A204.1 (cell line): Measurements from ENCODE around the gene NUP107.

Source experiments
- FAIRE-seq: peaks from 2 replicates; lab custom pipeline; 2012; peaks lifted over from hg19 to GRCh38; lab: Jason Lieb, UNC

The NUP107 gene

GRCh38 chr12:68743356-68743755 is 56.6 kb downstream of the NUP107 start:
- no peak for FAIRE-seq

- FAIRE-seq: no peak
Observed at GRCh38 chr12:68745376-68745903, 58.7 kb downstream of the NUP107 start.

- FAIRE-seq: no peak
Observed at GRCh38 chr12:68745904-68746571, 59.3 kb downstream of the NUP107 start, which contains the start of gene SLC35E3. Gene SLC35E3 (plus strand): TSS chr12:68746176. CDS start chr12:68746378, 202 bp downstream.

GRCh38 chr12:68746572-68747180 is 59.9 kb downstream of the NUP107 start:
- no peak for FAIRE-seq

- no peak for FAIRE-seq
Observed at GRCh38 chr12:68749443-68749842, 62.7 kb downstream of the NUP107 start.

GRCh38 chr12:68749861-68750260 is 63.1 kb downstream of the NUP107 start:
- FAIRE-seq: no peak

- no peak for FAIRE-seq
Observed at GRCh38 chr12:68750506-68750905, 63.7 kb downstream of the NUP107 start.

GRCh38 chr12:68755536-68756243 is 68.9 kb downstream of the NUP107 start:
- no peak for FAIRE-seq

GRCh38 chr12:68759852-68760251 is 73.1 kb downstream of the NUP107 start:
- no peak for FAIRE-seq

GRCh38 chr12:68760806-68761441 is 74.1 kb downstream of the NUP107 start:
- no peak for FAIRE-seq

GRCh38 chr12:68761442-68761812 is 74.6 kb downstream of the NUP107 start:
- FAIRE-seq: no peak

- no peak for FAIRE-seq
Observed at GRCh38 chr12:68761901-68762630, 75.3 kb downstream of the NUP107 start.

GRCh38 chr12:68762691-68763090 is 75.9 kb downstream of the NUP107 start:
- no peak for FAIRE-seq

- FAIRE-seq: no peak
Observed at GRCh38 chr12:68765696-68766095, 78.9 kb downstream of the NUP107 start.

GRCh38 chr12:68766646-68767045 is 79.9 kb downstream of the NUP107 start:
- FAIRE-seq: no peak

- FAIRE-seq: no peak
Observed at GRCh38 chr12:68767191-68767590, 80.4 kb downstream of the NUP107 start.

GRCh38 chr12:68768431-68768939 is 81.7 kb downstream of the NUP107 start:
- no peak for FAIRE-seq

GRCh38 chr12:68769941-68770340 is 83.2 kb downstream of the NUP107 start:
- FAIRE-seq: no peak

GRCh38 chr12:68771223-68771925 is 84.6 kb downstream of the NUP107 start:
- FAIRE-seq: no peak

GRCh38 chr12:68772714-68773113 is 85.9 kb downstream of the NUP107 start:
- FAIRE-seq: no peak

GRCh38 chr12:68773582-68773981 is 86.8 kb downstream of the NUP107 start:
- no peak for FAIRE-seq
